ENCODE results near the gene AP3B1.

AP3B1 gene

DNA sequence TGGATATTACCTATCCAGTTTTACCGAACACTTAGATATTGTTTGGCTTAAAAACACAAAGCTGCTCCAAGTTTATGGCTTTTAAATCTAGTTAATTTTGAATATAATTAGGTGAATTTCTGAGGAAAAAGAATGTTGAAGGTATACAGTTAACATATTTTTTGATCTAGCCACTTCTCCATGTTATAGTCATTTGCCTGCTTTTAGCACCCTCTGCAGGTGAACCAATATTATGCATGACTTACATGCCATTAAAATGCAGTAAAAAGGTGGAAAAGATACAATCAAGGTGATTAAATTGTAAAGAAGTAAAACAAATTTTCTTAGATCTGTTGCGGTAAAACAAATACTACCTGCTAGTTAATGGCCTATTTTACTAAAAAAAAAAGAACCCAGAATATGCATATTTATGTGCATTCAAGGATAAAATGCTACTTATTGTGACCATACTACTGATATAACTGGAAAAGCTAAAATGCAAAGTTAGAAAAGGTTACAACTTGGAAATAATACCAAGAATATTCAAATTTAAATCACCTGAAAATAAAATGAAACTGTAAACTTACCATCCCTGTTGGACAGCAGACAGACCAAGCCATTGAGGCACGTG lies 132.1 kb downstream of the AP3B1 start:
- DNase-seq (ENCODE audit: low read depth) = peak; percentile 49
- H3K4me3 ChIP-seq (ENCODE audit: control insufficient read depth, low read depth, low read length) = no peak overlapping the region
- peak; percentile 57 for TF ChIP-seq CTCF (conservative IDR thresholded peaks at IDR 0.05; ENCODE audit: control insufficient read depth, insufficient read depth, low read depth, low read length)

DNA sequence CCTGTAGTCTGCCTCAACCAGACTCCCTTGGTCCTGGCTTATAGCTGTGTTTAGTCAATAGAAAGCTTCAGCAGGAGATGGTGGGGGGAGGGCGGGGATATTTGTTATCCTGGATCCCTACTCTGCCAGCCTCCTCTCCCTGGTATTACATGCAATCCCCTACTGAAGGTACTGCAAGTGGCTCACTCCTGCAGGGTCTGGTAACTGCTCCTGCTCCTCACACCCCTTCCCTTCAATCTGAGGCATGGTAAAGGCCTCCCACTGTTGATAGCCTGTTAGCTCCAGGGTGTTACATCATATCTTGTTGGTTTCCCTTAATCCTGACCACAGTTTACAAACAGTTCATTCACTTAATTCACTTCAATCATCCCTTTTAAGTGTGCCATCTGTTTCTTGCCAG lies 137.5 kb downstream of the AP3B1 start:
- TF ChIP-seq CTCF (conservative IDR thresholded peaks at IDR 0.05; ENCODE audit: control insufficient read depth, insufficient read depth, low read depth, low read length) = no peak
- no peak overlapping the region for H3K4me3 ChIP-seq (ENCODE audit: control insufficient read depth, low read depth, low read length)
- no peak for DNase-seq (ENCODE audit: low read depth)

DNA sequence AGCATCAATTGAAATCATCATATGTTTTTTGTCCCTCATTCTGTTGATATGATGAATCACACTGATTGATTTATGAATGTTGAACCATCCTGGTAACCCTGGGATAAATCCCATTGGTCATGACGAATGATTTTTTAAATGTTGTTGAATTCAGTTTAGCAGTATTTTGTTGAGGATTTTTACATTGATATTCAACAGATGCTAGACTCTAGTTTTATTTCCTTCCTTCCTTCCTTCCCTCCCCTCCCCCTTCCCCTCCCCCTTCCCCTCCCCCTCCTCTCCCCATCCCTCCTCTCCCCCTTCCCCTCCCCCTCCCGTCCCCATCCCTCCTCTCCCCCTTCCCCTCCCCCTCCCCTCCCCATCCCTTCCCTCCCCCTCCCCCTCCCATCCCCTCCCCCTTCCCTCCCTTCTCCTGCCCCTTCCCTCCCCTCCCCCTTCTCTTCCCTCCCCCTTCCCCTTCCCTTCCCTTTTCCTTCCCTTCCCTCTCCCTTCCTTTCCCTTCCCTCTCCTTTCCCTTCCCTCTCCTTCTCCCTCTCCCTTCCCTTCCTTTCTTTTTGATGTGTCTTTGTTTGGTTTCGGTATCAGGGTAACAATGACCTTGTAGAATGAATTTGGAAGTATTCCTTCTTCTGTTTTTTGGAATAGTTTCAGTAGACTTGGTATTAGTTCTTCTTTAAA lies 142.8 kb downstream of the AP3B1 start:
- DNase-seq (ENCODE audit: low read depth) = no peak
- H3K4me3 ChIP-seq (ENCODE audit: control insufficient read depth, low read depth, low read length) = no peak overlapping the region
- no peak for TF ChIP-seq CTCF (conservative IDR thresholded peaks at IDR 0.05; ENCODE audit: control insufficient read depth, insufficient read depth, low read depth, low read length)

DNA sequence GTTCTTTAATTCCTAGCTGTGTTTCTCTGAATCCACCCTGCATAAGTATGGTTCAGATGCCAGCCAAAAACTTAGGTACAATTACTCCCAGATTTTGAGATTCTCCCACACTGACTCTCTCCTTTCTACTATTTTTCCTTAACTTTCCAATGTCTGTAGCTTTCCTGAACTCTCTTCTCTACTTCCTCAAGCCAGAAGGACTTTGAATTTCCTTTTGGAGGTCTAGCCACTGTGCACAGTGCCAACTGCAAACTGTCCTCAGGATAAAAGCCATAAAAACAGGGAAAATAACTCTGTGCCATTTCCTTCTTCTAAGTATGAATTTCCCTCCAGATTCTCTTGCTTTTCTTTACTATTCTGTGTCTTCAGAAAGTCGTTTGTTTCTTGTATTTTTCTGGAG lies 157.2 kb downstream of the AP3B1 start:
- DNase-seq (ENCODE audit: low read depth) = no peak
- no peak for TF ChIP-seq CTCF (conservative IDR thresholded peaks at IDR 0.05; ENCODE audit: control insufficient read depth, insufficient read depth, low read depth, low read length)
- H3K4me3 ChIP-seq (ENCODE audit: control insufficient read depth, low read depth, low read length) = no peak overlapping the region

DNA sequence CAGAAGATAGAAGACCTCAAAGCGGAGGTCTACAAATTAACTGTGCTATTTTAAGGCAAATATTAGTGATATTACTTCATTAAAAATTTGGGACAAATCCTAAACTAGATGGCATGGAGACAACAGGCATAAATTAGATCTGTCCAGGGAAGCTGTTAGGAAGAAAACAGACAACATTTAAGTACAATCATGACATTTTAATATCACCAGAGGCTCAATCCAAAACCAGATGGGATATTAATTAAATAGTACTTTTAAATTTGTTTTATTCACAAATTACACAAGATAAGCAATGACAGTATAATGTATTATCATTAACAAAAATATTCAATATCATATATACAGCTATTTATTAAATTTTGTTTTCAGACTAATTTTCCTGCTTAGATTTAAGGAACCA lies 161.1 kb downstream of the AP3B1 start:
- no peak for TF ChIP-seq CTCF (conservative IDR thresholded peaks at IDR 0.05; ENCODE audit: control insufficient read depth, insufficient read depth, low read depth, low read length)
- H3K4me3 ChIP-seq (ENCODE audit: control insufficient read depth, low read depth, low read length) = no peak overlapping the region
- no peak for DNase-seq (ENCODE audit: low read depth)

DNA sequence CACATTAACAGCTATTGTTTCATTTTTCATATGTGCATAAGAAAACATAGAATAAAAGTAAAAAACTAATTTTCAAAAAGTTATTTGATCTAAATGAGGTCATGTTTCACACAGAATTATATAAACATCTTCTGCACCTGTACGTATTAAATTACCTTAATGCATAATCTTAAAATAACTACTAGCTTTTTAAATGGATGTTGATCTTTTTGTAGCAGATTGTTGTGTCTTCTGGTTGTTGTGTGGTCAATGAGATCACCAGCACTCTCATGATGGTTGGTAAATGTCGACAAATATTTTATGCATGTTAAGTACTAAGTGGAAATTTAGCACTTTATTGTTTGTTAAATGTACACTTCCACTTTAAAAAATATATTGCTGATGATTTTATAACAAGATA lies 162.0 kb downstream of the AP3B1 start:
- H3K4me3 ChIP-seq (ENCODE audit: control insufficient read depth, low read depth, low read length) = no peak overlapping the region
- DNase-seq (ENCODE audit: low read depth) = no peak
- no peak for TF ChIP-seq CTCF (conservative IDR thresholded peaks at IDR 0.05; ENCODE audit: control insufficient read depth, insufficient read depth, low read depth, low read length)

All from fibroblast of mammary gland (primary cell).